Neural crest cell (in vitro differentiated cells): ENCODE data around the gene ARID3B. TPM values are rescaled to one million over a fixed set of nuclear protein-coding genes. Genes with fewer than 3 reads are reported as not detected.

Source experiments
- DNase-seq: peaks from one replicate; pipeline ENCODE4 v3.0.0; 2021; ENCODE audit warnings: low read depth, mixed read lengths, low spot score
- H3K27ac Mint-ChIP-seq: one replicate; pipeline ENCODE4 v1.8.0; 2021; ENCODE audit warnings: mild to moderate bottlenecking, mixed read lengths; ENCODE audit not compliant: unreplicated experiment
- H3K27me3 Mint-ChIP-seq: 2 replicates; pipeline ENCODE4 v1.8.0; 2021; ENCODE audit warnings: low read depth, mild to moderate bottlenecking, mixed read lengths
- H3K36me3 Mint-ChIP-seq: 2 replicates; pipeline ENCODE4 v1.8.0; 2021; ENCODE audit warnings: low read depth, mild to moderate bottlenecking, mixed read lengths
- H3K4me1 Mint-ChIP-seq: 2 replicates; pipeline ENCODE4 v1.8.0; 2021; ENCODE audit warnings: mixed read lengths
- H3K4me3 Mint-ChIP-seq: one replicate; pipeline ENCODE4 v1.8.0; 2021; ENCODE audit warnings: mild to moderate bottlenecking, mixed read lengths
- H3K9me3 Mint-ChIP-seq: 2 replicates; pipeline ENCODE4 v1.8.0; 2021; ENCODE audit warnings: mixed read lengths
- total RNA-seq: library from RNA; stranded (reverse); gene quantifications from 2 replicates; pipeline ENCODE4 v1.2.1, GENCODE V29; 2021
- TF ChIP-seq, protein P1 (sequence below): fragments of 200-600 bp; sonication (generic); conservative IDR thresholded peaks from 2 replicates; pipeline ENCODE4 v1.5.0; 2021; ENCODE audit warnings: antibody characterized with exemption, mild to moderate bottlenecking

ARID3B gene
- total RNA-seq, 1 donor from 2014 or later: 66.5 TPM

DNA sequence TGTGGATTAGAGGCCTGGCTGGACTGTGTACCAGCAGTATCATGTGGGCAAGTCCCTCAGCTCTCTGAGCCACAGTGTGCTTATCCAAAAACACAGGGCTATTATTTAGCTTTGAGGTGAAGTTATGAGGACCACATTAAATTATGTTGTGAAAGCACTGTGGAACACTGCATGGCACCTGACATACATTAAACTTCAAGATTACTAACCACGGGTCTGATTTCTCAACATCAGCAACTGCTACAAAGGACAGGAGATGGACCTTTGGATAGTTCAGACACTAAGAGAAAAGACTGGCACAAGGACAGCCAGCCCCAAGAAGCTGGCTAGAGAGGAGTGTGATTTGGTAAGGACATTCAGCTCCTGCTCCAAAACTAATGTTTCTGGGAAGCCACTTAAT, 96.0 kb downstream of the ARID3B start:
- Mint-ChIP-seq H3K27ac (no peak overlapping the region), H3K4me3 (no peak overlapping the region), H3K27me3 (no peaks in the 10 kb centered on the region), H3K4me1 (no peaks in the 10 kb centered on the region), H3K9me3 (no peaks in the 10 kb centered on the region), H3K36me3 (peaks cover 3% of the 10 kb centered on the region)
- TF ChIP-seq, protein P1, sequence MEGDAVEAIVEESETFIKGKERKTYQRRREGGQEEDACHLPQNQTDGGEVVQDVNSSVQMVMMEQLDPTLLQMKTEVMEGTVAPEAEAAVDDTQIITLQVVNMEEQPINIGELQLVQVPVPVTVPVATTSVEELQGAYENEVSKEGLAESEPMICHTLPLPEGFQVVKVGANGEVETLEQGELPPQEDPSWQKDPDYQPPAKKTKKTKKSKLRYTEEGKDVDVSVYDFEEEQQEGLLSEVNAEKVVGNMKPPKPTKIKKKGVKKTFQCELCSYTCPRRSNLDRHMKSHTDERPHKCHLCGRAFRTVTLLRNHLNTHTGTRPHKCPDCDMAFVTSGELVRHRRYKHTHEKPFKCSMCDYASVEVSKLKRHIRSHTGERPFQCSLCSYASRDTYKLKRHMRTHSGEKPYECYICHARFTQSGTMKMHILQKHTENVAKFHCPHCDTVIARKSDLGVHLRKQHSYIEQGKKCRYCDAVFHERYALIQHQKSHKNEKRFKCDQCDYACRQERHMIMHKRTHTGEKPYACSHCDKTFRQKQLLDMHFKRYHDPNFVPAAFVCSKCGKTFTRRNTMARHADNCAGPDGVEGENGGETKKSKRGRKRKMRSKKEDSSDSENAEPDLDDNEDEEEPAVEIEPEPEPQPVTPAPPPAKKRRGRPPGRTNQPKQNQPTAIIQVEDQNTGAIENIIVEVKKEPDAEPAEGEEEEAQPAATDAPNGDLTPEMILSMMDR: no peak
- no peak for DNase-seq

DNA sequence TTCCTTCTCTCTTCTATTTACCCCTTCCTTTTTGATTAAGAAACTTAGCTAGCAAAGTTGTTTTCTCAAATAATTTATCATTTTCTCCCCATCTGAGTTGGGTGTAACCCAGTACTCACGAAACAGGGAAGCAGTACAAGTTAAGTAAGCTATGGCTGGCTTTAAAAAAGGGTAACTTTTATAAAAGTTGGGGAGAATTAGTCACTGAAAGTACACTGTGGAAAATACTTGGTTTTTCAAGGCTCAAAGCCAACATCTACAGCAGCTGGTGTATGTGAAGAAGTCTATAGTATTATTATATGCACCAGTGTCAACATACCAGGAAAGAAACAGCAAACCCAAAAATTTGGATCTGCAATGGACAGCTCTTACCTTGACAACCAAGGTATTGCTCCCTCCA, 100.1 kb downstream of the ARID3B start:
- Mint-ChIP-seq H3K9me3 (no peaks in the 10 kb centered on the region), H3K27ac (no peak overlapping the region), H3K4me3 (no peak overlapping the region), H3K36me3 (peaks cover 3% of the 10 kb centered on the region), H3K27me3 (no peaks in the 10 kb centered on the region), H3K4me1 (peaks cover 17% of the 10 kb centered on the region)
- TF ChIP-seq, protein P1: no peak
- no peak for DNase-seq

DNA sequence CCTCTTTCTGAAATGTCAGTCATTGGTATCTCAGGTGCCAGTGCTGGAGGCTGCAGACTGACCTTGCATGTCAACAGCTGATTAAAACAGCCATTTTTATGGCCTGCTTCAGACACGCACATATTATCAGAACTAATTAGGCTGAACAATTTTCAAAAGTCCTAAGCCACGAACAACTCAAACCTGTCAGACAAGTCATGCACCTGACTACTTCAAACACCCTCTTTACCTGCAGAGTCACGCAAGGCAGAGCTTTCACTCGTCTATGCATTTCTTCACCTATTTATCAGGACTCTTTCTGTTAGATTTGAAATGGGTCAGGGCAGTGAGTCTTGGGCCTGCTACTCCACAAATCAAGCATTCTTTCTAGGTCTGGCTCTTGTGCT, 101.3 kb downstream of the ARID3B start:
- no peak for DNase-seq
- Mint-ChIP-seq H3K9me3 (no peaks in the 10 kb centered on the region), H3K36me3 (peaks cover 3% of the 10 kb centered on the region), H3K27me3 (no peaks in the 10 kb centered on the region), H3K4me1 (peaks cover 21% of the 10 kb centered on the region), H3K27ac (no peak overlapping the region), H3K4me3 (no peak overlapping the region)
- TF ChIP-seq, protein P1: no peak

DNA sequence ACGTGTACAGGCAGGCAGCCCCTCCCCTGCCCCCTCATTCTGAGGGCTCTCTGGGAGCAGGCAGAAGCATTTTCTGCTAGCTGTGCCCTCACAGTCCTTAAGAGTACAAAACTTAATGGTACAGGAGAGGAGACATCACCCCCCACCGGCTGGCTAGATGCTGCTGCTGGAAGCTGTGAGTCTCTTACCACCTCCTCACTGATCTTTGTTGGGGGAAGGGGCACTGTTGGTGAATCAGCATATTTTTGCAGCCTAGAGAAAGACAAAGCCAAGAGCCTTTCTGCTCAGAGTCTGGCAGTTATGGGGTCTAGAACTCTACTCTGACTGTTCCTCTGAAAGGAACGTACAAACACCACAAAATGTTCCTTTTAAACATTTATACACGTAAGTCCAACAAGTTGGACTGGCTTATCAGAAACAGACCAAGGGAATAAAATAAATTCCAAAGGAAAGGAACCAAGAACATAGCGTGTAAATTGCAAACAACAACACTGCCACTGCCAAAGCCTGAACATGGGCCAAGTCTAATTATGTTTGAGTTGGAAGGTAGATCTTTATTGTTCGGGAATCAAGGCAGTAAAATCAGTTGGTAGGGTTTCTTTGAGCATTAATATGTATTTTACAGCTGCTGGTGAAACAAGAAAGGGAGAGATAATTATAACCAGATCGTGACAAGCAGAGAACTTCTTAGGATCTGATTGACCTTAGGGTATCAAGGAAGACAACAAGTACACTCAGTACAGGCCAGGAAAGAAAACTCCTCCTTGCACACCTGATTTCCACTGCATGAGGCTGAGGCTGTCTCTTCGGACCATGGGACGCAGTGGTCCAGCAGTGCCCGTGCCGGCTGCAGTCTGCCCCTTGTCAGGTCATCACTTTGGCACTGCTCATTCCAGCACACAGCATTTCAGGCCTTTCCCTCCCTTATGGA, 102.0 kb downstream of the ARID3B start:
- Mint-ChIP-seq H3K27ac (peak overlapping the region; percentile 92), H3K36me3 (peaks cover 3% of the 10 kb centered on the region), H3K4me1 (peaks cover 21% of the 10 kb centered on the region), H3K4me3 (no peak overlapping the region), H3K27me3 (no peaks in the 10 kb centered on the region), H3K9me3 (no peaks in the 10 kb centered on the region)
- no peak for DNase-seq
- TF ChIP-seq, protein P1: no peak

DNA sequence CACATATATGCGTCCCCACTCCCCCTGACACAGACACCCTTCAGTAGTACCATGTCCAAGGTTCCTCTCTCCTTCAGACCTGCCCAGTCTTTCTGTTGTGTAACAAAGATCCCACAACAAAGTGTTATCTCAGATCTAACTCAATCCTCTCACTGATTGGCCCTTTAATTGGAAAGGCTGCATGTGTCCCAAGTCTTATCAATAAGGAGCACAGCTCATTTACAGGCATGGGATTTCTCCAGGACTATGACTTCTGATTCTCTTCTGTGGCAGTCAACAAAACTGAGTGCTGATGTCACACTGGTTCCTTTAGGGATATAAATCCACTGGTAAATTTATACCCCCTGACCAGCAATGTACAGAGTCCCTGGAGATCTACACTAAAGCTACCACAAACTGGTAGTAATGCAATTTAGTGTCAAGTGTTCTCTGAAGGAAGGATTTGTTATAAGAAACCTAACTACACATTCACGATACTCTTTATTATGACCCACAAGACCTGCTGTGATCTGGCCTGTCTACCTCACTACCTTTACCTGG, 102.7 kb downstream of the ARID3B start:
- H3K4me1 Mint-ChIP-seq: peaks cover 21% of the 10 kb centered on the region

More for the DNA sequence above, 102.7 kb downstream of the ARID3B start:
- H3K36me3 Mint-ChIP-seq: peaks cover 2% of the 10 kb centered on the region
- no peaks in the 10 kb centered on the region for H3K9me3 Mint-ChIP-seq
- peak overlapping the region; percentile 92 for H3K27ac Mint-ChIP-seq
- no peaks in the 10 kb centered on the region for H3K27me3 Mint-ChIP-seq
- TF ChIP-seq, protein P1: no peak
- no peak overlapping the region for H3K4me3 Mint-ChIP-seq
- no peak for DNase-seq
